ENCODE results near the gene PANK1.

The PANK1 gene

DNA sequence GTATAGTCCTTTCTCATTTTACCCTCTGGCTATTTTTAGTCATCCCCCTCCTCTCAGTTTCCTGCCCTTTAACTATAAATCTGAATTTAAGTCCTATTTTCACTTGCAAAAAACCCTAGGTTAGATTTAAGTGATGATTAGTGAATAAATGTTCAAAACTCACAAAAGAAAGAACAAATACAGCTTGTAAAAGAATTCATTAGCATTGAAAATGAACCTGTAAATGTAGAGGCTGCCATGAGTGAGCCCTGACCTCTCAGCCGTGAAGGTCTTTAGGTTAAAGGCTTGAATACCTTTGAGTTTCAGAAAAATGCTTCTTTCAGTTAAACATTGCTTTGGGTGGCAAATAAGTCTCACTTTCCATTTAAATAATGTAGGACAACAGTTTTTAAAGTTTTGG, 107.7 kb downstream of the PANK1 start:
- no peak overlapping the region for H2BK120ac ChIP-seq (ENCODE audit: low read depth, low read length)
- H3K79me1 ChIP-seq (ENCODE audit: low read depth, low read length) = no peaks in the 10 kb centered on the region
- H3K9ac ChIP-seq (ENCODE audit: low read depth, low read length, poor library complexity) = no peak overlapping the region
- H3K23ac ChIP-seq (ENCODE audit: low read depth, low read length, poor library complexity) = no peak overlapping the region
- H3K4me2 ChIP-seq (ENCODE audit: insufficient read depth, low read length, poor library complexity, severe bottlenecking) = no peak overlapping the region
- H2AK5ac ChIP-seq (ENCODE audit: low read depth, low read length) = no peak overlapping the region
- no peak overlapping the region for H2BK12ac ChIP-seq (ENCODE audit: low read length)
- H3K14ac ChIP-seq (ENCODE audit: low read length) = no peak overlapping the region
- H3K18ac ChIP-seq (ENCODE audit: low read length) = no peak overlapping the region
- H2AFZ ChIP-seq (ENCODE audit: low read length) = no peak overlapping the region
- H3K27ac ChIP-seq (replicated peaks; ENCODE audit: low read length) = no peak overlapping the region
- H3K9me3 ChIP-seq (replicated peaks in 1 of 2; ENCODE audit: control insufficient read depth in 2 of 2, insufficient read depth in 1 of 2, low read depth in 1 of 2, low read length in 2 of 2) = no peaks in the 10 kb centered on the region
- no peak for DNase-seq (ENCODE audit: low spot score)
- no peak overlapping the region for H2BK5ac ChIP-seq (ENCODE audit: low read length)
- H4K91ac ChIP-seq (ENCODE audit: low read depth, low read length, poor library complexity) = no peak overlapping the region
- peaks cover 13 to 45% (median 24%) of the 10 kb centered on the region in 3 experiments for H3K27me3 ChIP-seq (ENCODE audit: control insufficient read depth in 3 of 3, insufficient read depth in 3 of 3, low read depth in 1 of 3, low read length in 3 of 3)
- H3K4me1 ChIP-seq (ENCODE audit: control insufficient read depth in 2 of 2, insufficient read depth in 1 of 2, low read depth in 1 of 2, low read length in 2 of 2) = peaks cover 4 to 9% of the 10 kb centered on the region in 2 donors
- no peak overlapping the region for H3K4ac ChIP-seq (ENCODE audit: low read length)
- H3K4me3 ChIP-seq (ENCODE audit: low read length in 2 of 2) = no peak overlapping the region
- no peak overlapping the region for H2BK15ac ChIP-seq (ENCODE audit: low read length)
- no peak overlapping the region for H4K8ac ChIP-seq (ENCODE audit: low read depth, low read length)
- H3K36me3 ChIP-seq (replicated peaks in 1 of 2; ENCODE audit: control insufficient read depth in 2 of 2, insufficient read depth in 2 of 2, low read length in 2 of 2) = no peaks in the 10 kb centered on the region
- WGBS, 2 donors (ENCODE audit: extremely low coverage in 2 of 2, insufficient read length in 2 of 2, insufficient replicate concordance in 1 of 2) = no CpG with 5 or more reads among the region's 1 CpG

DNA sequence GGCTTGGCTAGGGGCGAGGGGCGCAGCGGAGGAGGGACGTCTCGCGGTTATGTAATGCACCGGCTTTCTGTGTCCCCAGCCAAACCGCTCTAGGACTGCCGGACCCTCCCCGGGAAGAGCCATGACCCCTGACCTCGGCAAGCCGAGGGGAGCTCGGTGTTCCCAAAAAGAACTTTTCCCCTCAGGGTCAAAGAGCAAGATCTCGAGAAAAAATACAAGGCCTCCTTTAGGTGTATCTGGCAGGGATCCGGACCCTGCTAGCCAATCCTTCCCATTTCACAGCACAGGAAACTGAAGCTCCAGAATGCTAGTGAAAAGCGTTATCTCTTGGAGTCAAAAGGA, 109.1 kb downstream of the PANK1 start:
- Histone ChIP-seq H3K4ac (ENCODE audit: low read length) (no peak overlapping the region), H2AFZ (ENCODE audit: low read length) (peak overlapping the region; percentile 87), H3K23ac (ENCODE audit: low read depth, low read length, poor library complexity) (no peak overlapping the region), H3K9me3 (replicated peaks in 1 of 2; ENCODE audit: control insufficient read depth in 2 of 2, insufficient read depth in 1 of 2, low read depth in 1 of 2, low read length in 2 of 2) (no peaks in the 10 kb centered on the region), H3K4me1 (ENCODE audit: control insufficient read depth in 2 of 2, insufficient read depth in 1 of 2, low read depth in 1 of 2, low read length in 2 of 2) (peaks cover 4 to 9% of the 10 kb centered on the region in 2 donors), H3K27me3 (ENCODE audit: control insufficient read depth in 3 of 3, insufficient read depth in 3 of 3, low read depth in 1 of 3, low read length in 3 of 3) (peaks cover 13 to 59% (median 24%) of the 10 kb centered on the region in 3 experiments), H2AK5ac (ENCODE audit: low read depth, low read length) (no peak overlapping the region), H2BK15ac (ENCODE audit: low read length) (no peak overlapping the region), H3K14ac (ENCODE audit: low read length) (no peak overlapping the region), H2BK120ac (ENCODE audit: low read depth, low read length) (no peak overlapping the region), H3K27ac (replicated peaks; ENCODE audit: low read length) (no peak overlapping the region), H4K8ac (ENCODE audit: low read depth, low read length) (no peak overlapping the region), H3K4me2 (ENCODE audit: insufficient read depth, low read length, poor library complexity, severe bottlenecking) (peak overlapping the region; percentile 87), H3K4me3 (ENCODE audit: low read length in 2 of 2) (peak overlapping the region in 1 of 2 donors; percentile 77), H4K91ac (ENCODE audit: low read depth, low read length, poor library complexity) (no peak overlapping the region), H3K9ac (ENCODE audit: low read depth, low read length, poor library complexity) (no peak overlapping the region), H3K36me3 (replicated peaks in 1 of 2; ENCODE audit: control insufficient read depth in 2 of 2, insufficient read depth in 2 of 2, low read length in 2 of 2) (no peaks in the 10 kb centered on the region), H2BK12ac (ENCODE audit: low read length) (no peak overlapping the region), H2BK5ac (ENCODE audit: low read length) (no peak overlapping the region), H3K18ac (ENCODE audit: low read length) (peak overlapping the region; percentile 24), H3K79me1 (ENCODE audit: low read depth, low read length) (no peaks in the 10 kb centered on the region)
- WGBS, 2 donors (ENCODE audit: extremely low coverage in 2 of 2, insufficient read length in 2 of 2, insufficient replicate concordance in 1 of 2) = no CpG with 5 or more reads among the region's 16 CpGs
- DNase-seq (ENCODE audit: low spot score) = no peak

DNA sequence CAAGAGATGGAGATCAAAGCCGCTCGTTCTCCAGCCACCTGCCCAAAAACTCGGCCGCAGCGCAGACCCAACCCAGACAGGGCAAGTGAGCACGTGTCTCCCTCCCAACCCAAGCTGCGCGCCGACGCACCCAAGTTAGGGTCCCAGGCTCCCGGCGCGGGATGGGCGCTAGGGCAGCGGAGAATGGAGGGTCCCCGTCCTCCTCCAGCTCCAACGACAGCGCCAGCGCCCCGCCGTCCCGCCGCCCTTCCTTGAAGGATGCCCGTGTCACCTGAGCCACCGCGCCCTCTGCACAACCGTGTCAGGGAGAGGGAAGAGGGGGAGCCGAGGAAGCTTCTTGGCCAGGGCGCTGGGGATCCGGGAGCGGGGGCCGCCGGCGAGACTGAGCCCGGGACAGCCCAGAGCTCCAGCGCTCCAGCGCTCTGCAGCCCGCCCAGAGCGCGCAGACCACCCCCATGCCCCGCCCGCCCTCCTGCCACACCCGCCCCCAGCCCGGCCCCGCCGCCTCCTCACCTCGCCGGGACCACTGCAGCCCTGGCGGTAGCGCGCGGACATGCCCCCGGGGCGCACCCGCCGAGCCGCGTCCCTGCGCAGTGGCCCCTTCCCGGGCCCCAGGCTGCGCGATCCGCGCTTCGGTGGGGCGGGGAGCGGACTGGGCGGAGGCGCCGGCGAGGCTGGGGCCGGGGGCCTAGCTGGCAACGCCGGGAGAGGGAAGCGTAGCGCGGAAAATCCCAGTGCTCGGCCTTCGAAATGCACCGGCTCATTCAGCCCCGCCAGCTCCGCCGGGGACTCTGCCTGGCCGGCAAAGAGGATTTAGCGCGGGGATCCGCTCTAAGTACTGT, 109.7 kb downstream of the PANK1 start, which contains the start of gene SLC16A12:
Gene SLC16A12 (minus strand): TSS at position 424 of the 842 bp plus-strand sequence. CDS start 73,016 bp downstream, outside the sequence.
- Histone ChIP-seq H3K27ac (replicated peaks; ENCODE audit: low read length) (no peak within 1 kb of the TSS), H2AFZ (ENCODE audit: low read length) (peak within 1 kb of the TSS; percentile 87), H3K27me3 (ENCODE audit: control insufficient read depth in 3 of 3, insufficient read depth in 3 of 3, low read depth in 1 of 3, low read length in 3 of 3) (peaks cover 13 to 62% (median 24%) of the 10 kb centered on the region in 3 experiments), H3K4me3 (ENCODE audit: low read length in 2 of 2) (peak within 1 kb of the TSS; percentile 27 to 77), H4K91ac (ENCODE audit: low read depth, low read length, poor library complexity) (no peak within 1 kb of the TSS), H3K4me2 (ENCODE audit: insufficient read depth, low read length, poor library complexity, severe bottlenecking) (peak within 1 kb of the TSS; percentile 87), H2BK120ac (ENCODE audit: low read depth, low read length) (no peak within 1 kb of the TSS), H2BK5ac (ENCODE audit: low read length) (no peak within 1 kb of the TSS), H2BK12ac (ENCODE audit: low read length) (no peak within 1 kb of the TSS), H2AK5ac (ENCODE audit: low read depth, low read length) (no peak within 1 kb of the TSS), H3K14ac (ENCODE audit: low read length) (no peak within 1 kb of the TSS), H4K8ac (ENCODE audit: low read depth, low read length) (peak within 1 kb of the TSS; percentile 7), H3K36me3 (replicated peaks in 1 of 2; ENCODE audit: control insufficient read depth in 2 of 2, insufficient read depth in 2 of 2, low read length in 2 of 2) (no peaks in the 10 kb centered on the region), H3K9ac (ENCODE audit: low read depth, low read length, poor library complexity) (peak within 1 kb of the TSS; percentile 54), H3K4ac (ENCODE audit: low read length) (peak within 1 kb of the TSS; percentile 70), H3K23ac (ENCODE audit: low read depth, low read length, poor library complexity) (peak within 1 kb of the TSS; percentile 40), H3K18ac (ENCODE audit: low read length) (peak within 1 kb of the TSS; percentile 90), H3K4me1 (ENCODE audit: control insufficient read depth in 2 of 2, insufficient read depth in 1 of 2, low read depth in 1 of 2, low read length in 2 of 2) (peaks cover 4 to 9% of the 10 kb centered on the region in 2 donors), H3K9me3 (replicated peaks in 1 of 2; ENCODE audit: control insufficient read depth in 2 of 2, insufficient read depth in 1 of 2, low read depth in 1 of 2, low read length in 2 of 2) (no peaks in the 10 kb centered on the region), H2BK15ac (ENCODE audit: low read length) (peak within 1 kb of the TSS; percentile 15), H3K79me1 (ENCODE audit: low read depth, low read length) (no peaks in the 10 kb centered on the region)
- no CpG with 5 or more reads among the region's 87 CpGs for WGBS, 2 donors (ENCODE audit: extremely low coverage in 2 of 2, insufficient read length in 2 of 2, insufficient replicate concordance in 1 of 2)
- DNase-seq (ENCODE audit: low spot score) = peak; percentile 59

GRCh38 chr10:89534826-89535166, 110.2 kb downstream of the PANK1 start:
- Histone ChIP-seq H3K36me3 (replicated peaks in 1 of 2; ENCODE audit: control insufficient read depth in 2 of 2, insufficient read depth in 2 of 2, low read length in 2 of 2) (no peaks in the 10 kb centered on the region), H3K18ac (ENCODE audit: low read length) (no peak overlapping the region), H2AFZ (ENCODE audit: low read length) (peak overlapping the region; percentile 87), H2AK5ac (ENCODE audit: low read depth, low read length) (no peak overlapping the region), H3K27me3 (ENCODE audit: control insufficient read depth in 3 of 3, insufficient read depth in 3 of 3, low read depth in 1 of 3, low read length in 3 of 3) (peaks cover 13 to 65% (median 24%) of the 10 kb centered on the region in 3 experiments), H2BK12ac (ENCODE audit: low read length) (no peak overlapping the region), H4K8ac (ENCODE audit: low read depth, low read length) (no peak overlapping the region), H3K14ac (ENCODE audit: low read length) (no peak overlapping the region), H3K4me1 (ENCODE audit: control insufficient read depth in 2 of 2, insufficient read depth in 1 of 2, low read depth in 1 of 2, low read length in 2 of 2) (peaks cover 4 to 9% of the 10 kb centered on the region in 2 donors), H3K79me1 (ENCODE audit: low read depth, low read length) (no peaks in the 10 kb centered on the region), H3K4me2 (ENCODE audit: insufficient read depth, low read length, poor library complexity, severe bottlenecking) (peak overlapping the region; percentile 87), H2BK5ac (ENCODE audit: low read length) (no peak overlapping the region), H3K4me3 (ENCODE audit: low read length in 2 of 2) (peak overlapping the region; percentile 27 to 75), H2BK15ac (ENCODE audit: low read length) (no peak overlapping the region), H3K27ac (replicated peaks; ENCODE audit: low read length) (no peak overlapping the region), H3K23ac (ENCODE audit: low read depth, low read length, poor library complexity) (no peak overlapping the region), H3K4ac (ENCODE audit: low read length) (no peak overlapping the region), H2BK120ac (ENCODE audit: low read depth, low read length) (no peak overlapping the region), H3K9ac (ENCODE audit: low read depth, low read length, poor library complexity) (no peak overlapping the region), H4K91ac (ENCODE audit: low read depth, low read length, poor library complexity) (no peak overlapping the region), H3K9me3 (replicated peaks in 1 of 2; ENCODE audit: control insufficient read depth in 2 of 2, insufficient read depth in 1 of 2, low read depth in 1 of 2, low read length in 2 of 2) (no peaks in the 10 kb centered on the region)
- DNase-seq (ENCODE audit: low spot score) = no peak
- no CpG with 5 or more reads among the region's 8 CpGs for WGBS, 2 donors (ENCODE audit: extremely low coverage in 2 of 2, insufficient read length in 2 of 2, insufficient replicate concordance in 1 of 2)
